Prostate gland (tissue), 2 donors: ENCODE data around the gene NYNRIN.

ENCODE experiments used
- POLR2A ChIP-seq: fragments of 450-650 bp; IDR thresholded peaks from one replicate; pipeline ENCODE4 v1.6.1; 2016; ENCODE audit warnings: antibody characterized with exemption, mild to moderate bottlenecking
- POLR2AphosphoS5 ChIP-seq: sonication (generic); formaldehyde crosslinking; IDR thresholded peaks from one replicate; pipeline ENCODE4 v1.6.1; 2017; ENCODE audit warnings: antibody characterized with exemption
- TF ChIP-seq, protein P1 (sequence below), 4 experiments: fragments of 200-600 bp in 2 of 4; fragments of 450-650 bp in 2 of 4; sonication (generic) in 2 of 4; IDR thresholded peaks; 1 replicate in 3 of 4; 2 replicates in 1 of 4; pipeline ENCODE4 v1.5.1; 2016 to 2019; ENCODE audit warnings: antibody characterized with exemption in 4 of 4, mild to moderate bottlenecking in 2 of 4, moderate library complexity in 2 of 4

DNA sequence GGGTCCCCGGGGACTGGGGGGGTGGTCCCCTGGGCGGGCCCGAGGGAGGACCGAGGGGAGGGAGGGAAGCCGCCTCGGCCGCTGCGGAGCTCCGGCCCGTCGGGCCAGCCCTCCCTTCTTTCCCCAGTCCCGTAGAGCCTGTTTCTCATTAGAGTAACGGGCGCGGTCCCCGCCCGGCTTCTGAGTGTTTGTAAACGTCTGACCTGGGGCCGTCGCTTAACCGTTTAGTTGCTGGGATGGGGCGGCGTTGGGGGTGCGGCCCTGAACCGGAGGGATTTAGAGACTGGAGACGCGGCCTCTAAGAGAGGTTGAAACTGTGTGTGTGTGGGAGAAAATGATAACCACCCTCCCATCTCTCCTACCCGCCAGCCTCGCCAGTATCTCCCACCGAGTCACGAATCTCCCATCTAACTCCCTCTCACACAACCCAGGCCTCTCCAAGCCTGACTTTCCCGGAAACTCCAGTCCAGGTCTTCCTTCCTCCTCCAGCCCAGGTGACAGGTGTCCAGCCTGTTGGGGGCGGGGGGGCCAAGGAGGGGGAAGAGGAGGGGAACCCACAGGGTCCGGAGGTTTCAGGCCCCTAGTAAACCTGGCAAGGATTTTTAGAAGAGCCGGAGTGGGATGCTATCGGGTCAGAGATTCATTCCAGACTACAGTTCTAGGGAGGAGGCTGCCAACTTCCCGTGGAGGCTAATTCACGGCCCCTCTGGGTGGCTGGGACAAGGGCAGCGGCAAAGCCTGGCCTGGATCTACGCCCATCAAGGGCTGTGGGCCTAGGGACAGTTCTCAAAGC is 31.9 kb upstream of the NYNRIN start:
- TF ChIP-seq POLR2A = peak; percentile 22
- TF ChIP-seq, protein P1, sequence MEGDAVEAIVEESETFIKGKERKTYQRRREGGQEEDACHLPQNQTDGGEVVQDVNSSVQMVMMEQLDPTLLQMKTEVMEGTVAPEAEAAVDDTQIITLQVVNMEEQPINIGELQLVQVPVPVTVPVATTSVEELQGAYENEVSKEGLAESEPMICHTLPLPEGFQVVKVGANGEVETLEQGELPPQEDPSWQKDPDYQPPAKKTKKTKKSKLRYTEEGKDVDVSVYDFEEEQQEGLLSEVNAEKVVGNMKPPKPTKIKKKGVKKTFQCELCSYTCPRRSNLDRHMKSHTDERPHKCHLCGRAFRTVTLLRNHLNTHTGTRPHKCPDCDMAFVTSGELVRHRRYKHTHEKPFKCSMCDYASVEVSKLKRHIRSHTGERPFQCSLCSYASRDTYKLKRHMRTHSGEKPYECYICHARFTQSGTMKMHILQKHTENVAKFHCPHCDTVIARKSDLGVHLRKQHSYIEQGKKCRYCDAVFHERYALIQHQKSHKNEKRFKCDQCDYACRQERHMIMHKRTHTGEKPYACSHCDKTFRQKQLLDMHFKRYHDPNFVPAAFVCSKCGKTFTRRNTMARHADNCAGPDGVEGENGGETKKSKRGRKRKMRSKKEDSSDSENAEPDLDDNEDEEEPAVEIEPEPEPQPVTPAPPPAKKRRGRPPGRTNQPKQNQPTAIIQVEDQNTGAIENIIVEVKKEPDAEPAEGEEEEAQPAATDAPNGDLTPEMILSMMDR (IDR thresholded peaks at IDR 0.05) = no peak
- no peak for TF ChIP-seq POLR2AphosphoS5
